IMR-90 (cell line): Measurements from ENCODE around the gene TCF4. TPM values are rescaled to one million over a fixed set of nuclear protein-coding genes. Genes with fewer than 3 reads are reported as not detected.
"Not testable (repeated sequence)": the region's sequence is repeated elsewhere in the genome, so short reads cannot be mapped to it uniquely, and the experiment has no call there.

ENCODE experiments used
- ATAC-seq: fragments of 200-7000 bp; cut with Tn5 transposase; 2 replicates; pipeline ENCODE4 v1.9.1; 2020; ENCODE audit warnings: low read depth, mild to moderate bottlenecking, moderate library complexity
- BruUV-seq: library from RNA; stranded (reverse); fragments of 400-500 nt; replicated peaks from 2 replicates; lab custom pipeline; 2021; lab: Mats Ljungman, UMichigan
- CTCF ChIA-PET: fragments of 300-600 bp; formaldehyde crosslinking; extraction: SDS; loops from one replicate; lab custom pipeline; 2021; ENCODE audit warnings: antibody characterized with exemption; lab: Yijun Ruan, JAX
- POLR2A ChIA-PET: fragments of 300-600 bp; sonication (Branson Sonifier 250); formaldehyde crosslinking; loops from one replicate; lab custom pipeline; 2022; ENCODE audit warnings: antibody characterized with exemption; ENCODE audit not compliant: unreplicated experiment; lab: Charles Lee
- DNase-seq: peaks from one replicate; pipeline ENCODE4 v3.0.0; 2013
- H2AFZ ChIP-seq: replicated peaks from 2 replicates; pipeline ENCODE3; 2013; ENCODE audit warnings: low read length, mild to moderate bottlenecking; ENCODE audit not compliant: poor library complexity
- H2AK5ac ChIP-seq: 2 replicates; pipeline ENCODE4 v1.6.1; 2013; ENCODE audit warnings: low read depth, low read length, inconsistent platforms
- H2AK9ac ChIP-seq: replicated peaks from 2 replicates; pipeline ENCODE3; 2013; ENCODE audit warnings: mild to moderate bottlenecking, low read depth, low read length, moderate library complexity; ENCODE audit not compliant: poor library complexity
- H2BK120ac ChIP-seq: 2 replicates; pipeline ENCODE4 v1.6.1; 2013; ENCODE audit warnings: low read depth, low read length, inconsistent platforms
- H2BK15ac ChIP-seq: 3 replicates; pipeline ENCODE4 v1.6.1; 2013; ENCODE audit warnings: low read depth, low read length, inconsistent platforms
- H2BK20ac ChIP-seq: 2 replicates; pipeline ENCODE4 v1.6.1; 2013; ENCODE audit warnings: low read depth, mild to moderate bottlenecking, inconsistent platforms, low read length, moderate library complexity
- H2BK5ac ChIP-seq: 2 replicates; pipeline ENCODE4 v1.6.1; 2013; ENCODE audit warnings: mild to moderate bottlenecking, low read depth, low read length, inconsistent platforms; ENCODE audit not compliant: poor library complexity, severe bottlenecking
- H3K14ac ChIP-seq: replicated peaks from 2 replicates; pipeline ENCODE4 v1.6.1; 2013; ENCODE audit warnings: low read depth, low read length, inconsistent platforms
- H3K18ac ChIP-seq: 2 replicates; pipeline ENCODE4 v1.6.1; 2013; ENCODE audit warnings: low read depth, low read length, control low read depth
- H3K23ac ChIP-seq: 2 replicates; pipeline ENCODE4 v1.6.1; 2013; ENCODE audit warnings: low read depth, low read length, inconsistent platforms
- H3K27ac ChIP-seq: 2 replicates; pipeline ENCODE4 v1.5.1; 2013; ENCODE audit warnings: mild to moderate bottlenecking, control low read depth, low read length; ENCODE audit not compliant: insufficient read depth
- H3K27me3 ChIP-seq: 2 replicates; pipeline ENCODE4 v1.6.1; 2013; ENCODE audit warnings: low read length; ENCODE audit not compliant: control insufficient read depth, insufficient read depth
- H3K36me3 ChIP-seq: 2 replicates; pipeline ENCODE4 v1.6.1; 2013; ENCODE audit warnings: low read length, mixed read lengths; ENCODE audit not compliant: control insufficient read depth, insufficient read depth
- H3K4ac ChIP-seq: 2 replicates; pipeline ENCODE4 v1.6.1; 2013; ENCODE audit warnings: low read depth, low read length, inconsistent platforms
- H3K4me1 ChIP-seq: 2 replicates; pipeline ENCODE4 v1.6.1; 2013; ENCODE audit warnings: low read length, mixed read lengths; ENCODE audit not compliant: control insufficient read depth, insufficient read depth
- H3K4me2 ChIP-seq: 2 replicates; pipeline ENCODE4 v1.6.1; 2013; ENCODE audit warnings: low read depth, mild to moderate bottlenecking, control low read depth, low read length, moderate library complexity
- H3K4me3 ChIP-seq: 2 replicates; pipeline ENCODE4 v1.5.1; 2013; ENCODE audit warnings: low read depth, mild to moderate bottlenecking, control low read depth, low read length, moderate library complexity; ENCODE audit not compliant: insufficient read depth
- H3K56ac ChIP-seq: 2 replicates; pipeline ENCODE4 v1.6.1; 2013; ENCODE audit warnings: low read length, inconsistent platforms; ENCODE audit not compliant: insufficient read depth; ENCODE audit errors: extremely low read depth
- H3K79me1 ChIP-seq, 2 experiments: 2 replicates each; pipeline ENCODE4 v1.6.1; 2013; ENCODE audit warnings: low read length in 2 of 2, inconsistent platforms in 1 of 2, low read depth in 1 of 2
- H3K9ac ChIP-seq: 2 replicates; pipeline ENCODE4 v1.6.1; 2013; ENCODE audit warnings: low read depth, low read length, control low read depth
- H3K9me1 ChIP-seq: 2 replicates; pipeline ENCODE4 v1.6.1; 2013; ENCODE audit warnings: low read length, inconsistent platforms; ENCODE audit not compliant: insufficient read depth
- H3K9me3 ChIP-seq: 2 replicates; pipeline ENCODE4 v1.6.1; 2013; ENCODE audit warnings: low read length; ENCODE audit not compliant: control insufficient read depth, insufficient read depth
- H4K20me1 ChIP-seq: 2 replicates; pipeline ENCODE4 v1.6.1; 2013; ENCODE audit warnings: low read length, inconsistent platforms; ENCODE audit not compliant: insufficient read depth
- H4K5ac ChIP-seq: 2 replicates; pipeline ENCODE4 v1.6.1; 2013; ENCODE audit warnings: mild to moderate bottlenecking, low read depth, low read length, control low read depth
- H4K8ac ChIP-seq, 2 experiments: 2 replicates each; pipeline ENCODE4 v1.6.1; 2013; ENCODE audit warnings: low read depth in 2 of 2, low read length in 2 of 2, control low read depth in 1 of 2, inconsistent platforms in 1 of 2
- H4K91ac ChIP-seq: 2 replicates; pipeline ENCODE4 v1.6.1; 2013; ENCODE audit warnings: low read depth, low read length, inconsistent platforms; ENCODE audit not compliant: insufficient read depth
- BHLHE40 ChIP-seq: fragments of 150-350 bp; IDR thresholded peaks from 2 replicates; pipeline ENCODE4 v1.6.1; 2016; ENCODE audit warnings: mild to moderate bottlenecking, low read depth, low read length
- RFX5 ChIP-seq: IDR thresholded peaks from 2 replicates; pipeline ENCODE4 v1.8.0; 2012; ENCODE audit warnings: low read depth, mild to moderate bottlenecking, low read length, moderate library complexity
- WGBS, 2 experiments: methylation state at CpG; one replicate each; pipeline versions ENCODE4 v1.1.5 to v1.1.7; 2013; ENCODE audit warnings: missing lambda C conversion rate in 2 of 2; ENCODE audit not compliant: insufficient read length in 1 of 2; ENCODE audit errors: extremely low coverage in 2 of 2; 5-methylcytosine and 5-hydroxymethylcytosine counted together
- dilution Hi-C: fragments of 300-500 bp; cut with HindIII; formaldehyde crosslinking; loops from one replicate; pipeline ENCODE4 v1.14.3; 2018; ENCODE audit warnings: low sequenced_read_pairs; ENCODE audit not compliant: unreplicated experiment
- in situ Hi-C: fragments of 300-500 bp; cut with MboI; formaldehyde crosslinking; loops from 3 replicates; pipeline ENCODE4 v1.14.3; 2019; ENCODE audit warnings: low sequenced_read_pairs, inconsistent platforms, mixed read lengths
- intact Hi-C: fragments of 100-400 bp; cut with micrococcal nuclease; formaldehyde crosslinking; loops from 2 replicates; pipeline ENCODE4 v1.10.0; 2022
- polyA plus RNA-seq, 3 experiments: library from polyadenylated mRNA; depleted of rRNA; stranded (reverse); fragments of >200 nt; gene quantifications; 2 replicates each; pipeline ENCODE4 v1.2.3, GENCODE V29; 2012; ENCODE audit warnings: low replicate concordance in 1 of 3
- total RNA-seq: library from RNA; depleted of rRNA; stranded (reverse); fragments of >200 nt; gene quantifications from 2 replicates; pipeline ENCODE4 v1.2.3, GENCODE V29; 2012

The TCF4 gene
- total and polyA plus RNA-seq, 2 of the 4 experiments (the other 2 are of a cell fraction), result 30.0 to 87.1 TPM

DNA sequence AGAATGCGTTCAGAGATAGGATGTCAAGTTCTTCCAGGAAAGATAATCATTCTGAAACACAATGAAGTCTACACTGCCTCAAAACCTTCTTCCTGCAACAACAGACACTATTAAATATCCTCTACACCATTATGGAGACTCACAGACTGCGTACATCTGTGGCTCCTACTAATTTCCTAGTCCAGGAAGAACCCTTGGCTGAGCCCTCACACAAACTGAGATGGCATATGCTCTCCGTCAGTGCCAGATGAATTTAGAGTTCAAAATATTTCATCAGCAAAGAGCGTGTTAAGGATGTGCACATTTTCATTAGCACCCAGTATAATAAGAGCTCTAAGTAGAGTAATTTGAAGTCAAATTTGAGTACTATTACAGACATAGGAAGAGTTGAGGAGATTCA lies 117.2 kb downstream of the TCF4 start:
- H2BK15ac ChIP-seq, result no peak overlapping the region
- DNase-seq (no peak), ATAC-seq (no peak)
- H4K91ac ChIP-seq, result no peak overlapping the region
- no peak overlapping the region for H2AK9ac ChIP-seq
- no peaks in the 10 kb centered on the region; the same call in 1 of the 2 replicates for H3K36me3 ChIP-seq
- no TSS peak for BruUV-seq
- WGBS, 2 experiments, result 100% methylated on average over 3 of the region's 4 CpGs; no CpG with 5 or more reads in 1 of the 2 experiments
- H3K23ac ChIP-seq, result no peak overlapping the region
- H4K20me1 ChIP-seq, result no peaks in the 10 kb centered on the region; the same call in 1 of the 2 replicates
- no peak overlapping the region for H3K27ac ChIP-seq
- H3K4me3 ChIP-seq, result no peak overlapping the region
- no peak overlapping the region for H3K18ac ChIP-seq
- dilution Hi-C loops, result no loop called here
- H2AK5ac ChIP-seq, result no peak overlapping the region
- H3K4ac ChIP-seq, result no peak overlapping the region
- no peaks in the 10 kb centered on the region for H3K4me1 ChIP-seq
- H3K27me3 ChIP-seq, result no peaks in the 10 kb centered on the region
- H3K14ac ChIP-seq, result no peak overlapping the region
- intact Hi-C loops, result loop anchor here (1.0 kb wide), 1 partner anchor 8 kb away; no protein-coding TSS in a partner anchor
- no peak overlapping the region for H2BK120ac ChIP-seq
- no peak overlapping the region for H2BK20ac ChIP-seq
- H2AFZ ChIP-seq, result no peak overlapping the region
- ChIA-PET POLR2A (no interaction called here), CTCF (no interaction called here)
- no peak overlapping the region for H3K9ac ChIP-seq
- H3K9me3 ChIP-seq, result no peaks in the 10 kb centered on the region
- H4K8ac ChIP-seq, result no peak overlapping the region
- no peak overlapping the region for H3K4me2 ChIP-seq
- TF ChIP-seq BHLHE40 (no peak), RFX5 (no peak)
- H3K79me1 ChIP-seq, result peaks cover 28 to 65% of the 10 kb centered on the region in 2 experiments
- no peak overlapping the region for H4K5ac ChIP-seq
- H3K56ac ChIP-seq, result no peak overlapping the region
- H3K9me1 ChIP-seq, result no peaks in the 10 kb centered on the region; the same call in 1 of the 2 replicates
- H2BK5ac ChIP-seq, result no peak overlapping the region
- in situ Hi-C loops, result no loop called here

DNA sequence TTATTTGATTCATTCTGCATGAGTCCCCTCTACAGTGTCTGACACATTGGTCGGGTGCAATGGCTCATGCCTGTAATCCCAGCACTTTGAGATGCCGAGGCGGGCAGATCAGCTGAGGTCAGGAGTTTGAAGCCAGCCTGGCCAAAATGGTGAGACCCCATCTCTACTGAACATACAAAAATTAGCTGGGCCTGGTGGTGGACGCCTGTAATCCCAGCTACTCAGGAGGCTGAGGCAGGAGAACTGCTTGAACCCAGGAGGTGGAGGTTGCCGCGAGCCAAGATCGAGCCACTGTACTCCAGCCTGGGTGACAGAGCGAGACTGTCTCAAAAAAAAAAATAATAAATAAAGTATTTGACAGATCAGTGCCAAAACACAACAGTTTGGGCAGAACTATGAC lies 118.9 kb downstream of the TCF4 start:
- H4K91ac ChIP-seq, H3K9me1 ChIP-seq, in situ Hi-C loops, H4K20me1 ChIP-seq, intact Hi-C loops, H2AFZ ChIP-seq, H2AK9ac ChIP-seq, POLR2A ChIA-PET, H3K4me1 ChIP-seq, H3K23ac ChIP-seq, H3K27ac ChIP-seq, ATAC-seq, H2BK5ac ChIP-seq, H3K18ac ChIP-seq, H3K36me3 ChIP-seq, H3K4ac ChIP-seq, H3K4me3 ChIP-seq, H2BK120ac ChIP-seq, H3K9ac ChIP-seq, H3K4me2 ChIP-seq, H2BK20ac ChIP-seq, BruUV-seq, H4K8ac ChIP-seq, H3K27me3 ChIP-seq, H2BK15ac ChIP-seq, dilution Hi-C loops, H4K5ac ChIP-seq, H3K14ac ChIP-seq, H3K9me3 ChIP-seq, H2AK5ac ChIP-seq, DNase-seq, H3K56ac ChIP-seq: not testable (repeated sequence)
- peaks cover 31 to 71% of the 10 kb centered on the region in 2 experiments for H3K79me1 ChIP-seq
- CTCF ChIA-PET, result interaction anchor here (0.6 kb wide), 2 partner anchors 37 to 669 kb away, joined by 4 to 6 read pairs; no protein-coding TSS in a partner anchor
- no CpG with 5 or more reads among the region's 8 CpGs for WGBS, 2 experiments
